Hematopoietic multipotent progenitor cell treated with erythropoietin and hydrocortisone succinate and interleukin-3 and kit ligand, for 4 days (in vitro differentiated cells): ENCODE data around the gene NOSTRIN.
"Not testable (repeated sequence)": the region's sequence is repeated elsewhere in the genome, so short reads cannot be mapped to it uniquely, and the experiment has no call there.

Source experiments
- DNase-seq: peaks from one replicate; pipeline ENCODE4 v3.0.0-alpha.2; 2015

The NOSTRIN gene

DNA sequence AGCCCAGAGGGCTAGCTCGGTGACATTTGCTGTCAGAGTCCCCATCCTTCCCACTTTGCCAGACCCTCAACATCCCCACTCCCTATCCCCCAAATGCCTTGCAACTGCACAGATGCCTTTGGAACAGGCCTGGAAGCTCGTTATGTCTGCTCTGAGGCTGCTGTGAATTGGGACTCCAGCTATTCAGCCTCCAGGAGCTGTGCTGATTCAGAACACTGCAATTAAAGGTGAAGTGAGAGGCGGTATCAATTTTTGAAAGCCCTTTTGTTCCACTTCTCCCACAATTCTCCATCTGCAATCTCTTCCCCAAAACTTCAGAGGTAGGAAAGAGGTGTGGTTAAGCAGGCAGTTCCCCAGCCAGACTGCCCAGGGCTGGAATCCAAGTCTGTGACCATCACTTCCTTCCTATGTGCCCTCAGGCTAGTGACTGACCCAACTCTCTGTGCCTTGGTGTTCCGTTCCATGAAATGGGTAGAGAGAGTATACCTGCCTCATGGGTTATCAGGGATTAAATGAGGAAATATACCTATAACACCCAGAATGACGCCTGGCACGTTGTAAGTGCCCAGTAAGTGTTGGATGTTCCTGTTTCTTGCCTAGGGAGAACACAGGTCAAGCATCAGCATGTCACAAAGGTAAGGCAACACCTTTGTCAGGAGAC is 17.5 kb downstream of the NOSTRIN start:
- DNase-seq = no peak

- DNase-seq = no peak
Observed at GRCh38 chr2:168821577-168821976, 19.1 kb downstream of the NOSTRIN start.

GRCh38 chr2:168821992-168822391 is 19.6 kb downstream of the NOSTRIN start:
- no peak for DNase-seq

DNA sequence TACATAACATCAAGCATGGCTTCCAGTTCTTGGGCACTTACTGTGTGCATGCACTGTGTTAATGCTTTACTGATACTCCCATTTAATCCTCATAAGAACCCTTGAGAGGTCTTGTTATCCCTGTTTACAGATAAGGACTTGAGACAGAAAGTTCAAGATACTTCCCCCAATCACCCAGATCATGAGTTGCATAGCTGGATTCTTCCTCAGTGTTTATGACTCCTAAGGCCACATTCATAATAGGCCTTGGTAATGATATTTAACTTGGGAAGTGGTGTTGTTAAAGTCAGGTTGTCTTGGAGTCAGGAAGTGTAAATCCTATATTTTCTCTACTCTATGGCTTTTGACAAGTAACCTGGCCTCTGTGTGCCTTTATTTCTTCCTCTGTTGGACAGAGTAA is 22.7 kb downstream of the NOSTRIN start:
- no peak for DNase-seq

GRCh38 chr2:168830958-168831357 is 28.5 kb downstream of the NOSTRIN start:
- no peak for DNase-seq

DNA sequence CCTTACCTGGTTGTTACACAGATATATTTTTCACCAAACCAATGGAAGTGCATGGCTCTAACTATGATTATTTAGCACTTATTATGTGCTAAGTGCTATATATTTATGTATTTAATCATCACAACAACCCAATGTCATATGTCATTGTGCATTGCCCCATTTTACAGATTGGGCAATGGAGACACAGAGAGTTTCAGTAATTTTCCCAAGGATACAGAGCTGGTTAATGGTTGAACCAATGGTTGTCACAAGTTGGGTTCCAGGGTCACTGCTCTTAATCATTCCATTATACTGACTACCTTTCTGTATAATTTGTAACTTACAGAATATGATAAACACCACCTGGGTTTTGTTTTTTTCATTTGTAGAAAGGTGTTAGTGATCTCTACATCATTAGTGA is 29.2 kb downstream of the NOSTRIN start:
- DNase-seq = no peak

GRCh38 chr2:168835969-168836368 is 33.5 kb downstream of the NOSTRIN start:
- no peak for DNase-seq

GRCh38 chr2:168841445-168841844 is 39.0 kb downstream of the NOSTRIN start:
- no peak for DNase-seq

DNA sequence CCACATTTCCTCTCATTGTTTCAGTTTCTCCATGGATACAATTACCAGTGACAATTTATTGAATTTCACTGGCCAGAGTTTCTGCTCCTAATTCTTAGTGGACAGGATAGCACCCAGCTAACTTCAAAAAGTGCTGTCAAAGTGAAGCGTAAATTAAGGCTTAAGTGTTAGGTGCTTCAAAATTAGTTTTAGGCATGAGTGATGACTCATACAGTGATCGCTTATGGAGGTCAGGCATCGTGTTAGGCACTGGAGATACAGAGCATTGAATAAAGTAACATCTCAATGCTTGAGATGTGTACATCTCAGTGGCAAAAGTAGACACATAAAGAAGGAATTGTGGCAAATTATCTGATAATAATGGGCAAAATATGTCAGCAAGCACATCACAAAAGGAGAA is 40.8 kb downstream of the NOSTRIN start:
- DNase-seq = no peak

DNA sequence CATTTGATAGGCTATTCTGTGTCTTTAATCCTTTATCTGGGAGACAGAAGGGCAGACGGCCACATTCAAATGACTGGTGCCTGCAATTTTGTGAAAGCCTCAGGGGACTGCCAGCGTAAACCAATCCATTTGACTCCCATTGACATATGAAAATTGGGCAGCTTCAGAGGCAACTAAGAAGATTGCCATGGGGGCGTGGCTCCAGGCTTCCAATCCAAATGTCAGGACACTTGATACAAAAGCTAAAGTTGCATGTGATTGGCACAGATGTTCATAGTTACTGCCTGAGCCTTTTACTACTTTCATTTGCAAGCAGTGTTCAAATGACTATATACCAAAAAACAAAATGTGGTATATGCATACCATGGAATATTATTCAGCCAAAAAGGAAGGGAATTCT is 45.8 kb downstream of the NOSTRIN start:
- DNase-seq = no peak

DNA sequence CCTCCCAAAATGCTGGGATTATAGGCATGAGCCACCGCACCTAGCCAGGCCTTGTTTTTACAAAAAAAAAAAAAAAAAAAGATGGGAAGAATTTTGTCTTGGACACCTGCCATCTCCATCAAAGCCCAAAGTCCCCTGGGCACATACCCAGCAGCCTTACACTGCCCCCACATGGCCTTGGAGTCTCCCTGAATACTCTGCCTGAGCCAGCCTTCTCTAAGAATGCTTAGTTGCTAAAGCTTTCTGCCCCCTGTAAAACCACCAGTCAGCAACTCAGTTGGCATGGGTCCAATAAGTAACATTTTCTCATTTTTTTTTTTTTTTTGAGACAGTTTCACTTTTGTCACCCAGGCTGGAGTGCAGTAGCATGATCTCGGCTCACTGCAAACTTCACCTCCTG is 47.2 kb downstream of the NOSTRIN start:
- DNase-seq = peak; percentile 85

DNA sequence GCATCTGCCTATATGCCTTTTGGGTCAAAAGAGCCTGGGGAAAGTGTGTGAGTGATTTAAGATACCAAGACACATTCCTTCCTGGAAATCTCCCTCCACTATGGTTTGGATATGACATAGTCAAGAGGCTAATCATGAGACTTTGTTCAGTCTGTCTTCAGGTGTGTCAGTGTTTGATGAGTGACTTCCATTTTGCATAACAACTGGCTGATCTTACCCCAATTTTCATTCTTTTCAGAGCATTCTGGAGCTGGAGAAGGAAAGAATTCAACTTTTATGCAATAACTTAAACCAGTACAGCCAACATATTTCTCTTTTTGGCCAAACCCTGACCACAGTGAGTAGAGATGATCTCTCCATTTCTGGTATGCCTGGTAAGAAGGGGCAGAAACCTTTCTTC is 48.4 kb downstream of the NOSTRIN start:
- no peak for DNase-seq

GRCh38 chr2:168851674-168852320 is 49.4 kb downstream of the NOSTRIN start:
- peak; percentile 97 for DNase-seq

GRCh38 chr2:168852481-168852880 is 50.0 kb downstream of the NOSTRIN start:
- no peak for DNase-seq

GRCh38 chr2:168853471-168853870 is 51.0 kb downstream of the NOSTRIN start:
- DNase-seq = no peak

- DNase-seq = no peak
Observed at GRCh38 chr2:168854651-168855050, 52.2 kb downstream of the NOSTRIN start.

- DNase-seq = no peak
Observed at GRCh38 chr2:168855601-168856000, 53.2 kb downstream of the NOSTRIN start.

GRCh38 chr2:168858146-168858545 is 55.7 kb downstream of the NOSTRIN start:
- no peak for DNase-seq

DNA sequence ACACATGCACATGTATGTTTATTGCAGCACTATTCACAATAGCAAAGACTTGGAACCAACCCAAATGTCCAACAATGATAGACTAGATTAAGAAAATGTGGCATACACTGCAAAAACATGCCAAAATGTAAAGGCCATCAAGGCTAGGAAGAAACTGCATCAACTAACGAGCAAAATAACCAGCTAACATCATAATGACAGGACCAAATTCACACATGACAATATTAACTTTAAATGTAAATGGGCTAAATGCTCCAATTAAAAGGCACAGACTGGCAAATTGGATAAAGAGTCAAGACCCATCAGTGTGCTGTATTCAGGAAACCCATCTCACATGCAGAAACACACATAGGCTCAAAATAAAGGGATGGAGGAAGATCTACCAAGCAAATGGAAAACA is 64.7 kb downstream of the NOSTRIN start:
- DNase-seq = not testable (repeated sequence)

GRCh38 chr2:168870369-168870768 is 67.9 kb downstream of the NOSTRIN start:
- DNase-seq = not testable (repeated sequence)

DNA sequence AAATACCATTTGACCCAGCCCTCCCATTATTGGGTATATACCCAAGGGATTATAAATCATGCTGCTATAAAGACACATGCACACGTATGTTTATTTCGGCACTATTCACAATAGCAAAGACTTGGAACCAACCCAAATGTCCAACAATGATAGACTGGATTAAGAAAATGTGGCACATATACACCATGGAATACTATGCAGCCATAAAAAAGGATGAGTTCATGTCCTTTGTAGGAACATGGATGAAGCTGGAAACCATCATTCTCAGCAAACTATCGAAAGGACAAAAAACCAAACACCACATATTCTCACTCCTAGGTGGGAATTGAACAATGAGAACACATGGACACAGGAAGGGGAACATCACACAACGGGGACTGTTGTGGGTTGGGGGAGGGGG is 68.4 kb downstream of the NOSTRIN start:
- not testable (repeated sequence) for DNase-seq

- no peak for DNase-seq
Observed at GRCh38 chr2:168874368-168875054, 72.1 kb downstream of the NOSTRIN start.

GRCh38 chr2:168882163-168882562 is 79.7 kb downstream of the NOSTRIN start:
- not testable (repeated sequence) for DNase-seq

DNA sequence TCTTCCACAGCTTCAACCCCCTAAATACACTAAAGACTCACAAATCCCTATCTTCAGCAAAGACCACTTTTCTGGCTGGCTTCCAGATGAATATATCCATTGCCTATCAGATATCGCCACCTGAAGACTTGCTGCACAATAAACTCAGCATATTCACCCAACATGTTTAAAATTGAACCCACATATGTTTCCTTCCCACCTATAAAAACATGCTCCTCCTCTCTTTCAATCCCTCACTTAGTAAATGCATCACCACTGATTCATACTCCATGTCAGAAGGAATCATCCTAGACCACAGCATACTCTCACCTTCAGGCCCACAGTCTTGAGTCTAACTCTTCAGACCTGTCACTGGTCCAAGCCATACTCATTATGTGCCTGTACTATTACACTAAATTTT is 82.5 kb downstream of the NOSTRIN start:
- peak; percentile 54 for DNase-seq
